ENCODE measurements around the gene LAMTOR2. TPM values are rescaled to one million over a fixed set of nuclear protein-coding genes. Genes with fewer than 3 reads are reported as not detected.

The LAMTOR2 gene
- total and polyA plus RNA-seq, 9 of the 15 experiments (the other 6 are each of a cell fraction or from before 2014, with no cell fraction given): 39.0 to 161 (median 74.6) TPM

GRCh38 chr1:156025876-156026275 lies 28.7 kb upstream of the LAMTOR2 start (continued):
- TF ChIP-seq CBX2 (IDR thresholded peaks at IDR 0.05; ENCODE audit: insufficient read depth, low read length, poor library complexity, severe bottlenecking): no peak
- TF ChIP-seq KDM5B (IDR thresholded peaks at IDR 0.05; ENCODE audit: insufficient replicate concordance, low read depth, low read length): no peak
- TF ChIP-seq, protein P1, sequence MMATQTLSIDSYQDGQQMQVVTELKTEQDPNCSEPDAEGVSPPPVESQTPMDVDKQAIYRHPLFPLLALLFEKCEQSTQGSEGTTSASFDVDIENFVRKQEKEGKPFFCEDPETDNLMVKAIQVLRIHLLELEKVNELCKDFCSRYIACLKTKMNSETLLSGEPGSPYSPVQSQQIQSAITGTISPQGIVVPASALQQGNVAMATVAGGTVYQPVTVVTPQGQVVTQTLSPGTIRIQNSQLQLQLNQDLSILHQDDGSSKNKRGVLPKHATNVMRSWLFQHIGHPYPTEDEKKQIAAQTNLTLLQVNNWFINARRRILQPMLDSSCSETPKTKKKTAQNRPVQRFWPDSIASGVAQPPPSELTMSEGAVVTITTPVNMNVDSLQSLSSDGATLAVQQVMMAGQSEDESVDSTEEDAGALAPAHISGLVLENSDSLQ (IDR thresholded peaks at IDR 0.05): no peak
- peak; percentile 36 to 64 for TF ChIP-seq RAD21 (CRISPR knock-in tag; conservative IDR thresholded peaks at IDR 0.05 in 1 of 2, IDR thresholded peaks at IDR 0.05 in 1 of 2)
- no peak for TF ChIP-seq CHD4 (IDR thresholded peaks at IDR 0.05; ENCODE audit: insufficient read depth, insufficient replicate concordance, low read depth, low read length, poor library complexity, severe bottlenecking)
- TF ChIP-seq, protein P2, sequence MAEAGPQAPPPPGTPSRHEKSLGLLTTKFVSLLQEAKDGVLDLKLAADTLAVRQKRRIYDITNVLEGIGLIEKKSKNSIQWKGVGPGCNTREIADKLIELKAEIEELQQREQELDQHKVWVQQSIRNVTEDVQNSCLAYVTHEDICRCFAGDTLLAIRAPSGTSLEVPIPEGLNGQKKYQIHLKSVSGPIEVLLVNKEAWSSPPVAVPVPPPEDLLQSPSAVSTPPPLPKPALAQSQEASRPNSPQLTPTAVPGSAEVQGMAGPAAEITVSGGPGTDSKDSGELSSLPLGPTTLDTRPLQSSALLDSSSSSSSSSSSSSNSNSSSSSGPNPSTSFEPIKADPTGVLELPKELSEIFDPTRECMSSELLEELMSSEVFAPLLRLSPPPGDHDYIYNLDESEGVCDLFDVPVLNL (CRISPR knock-in tag; IDR thresholded peaks at IDR 0.05; ENCODE audit: low read depth): no peak
- no peak for TF ChIP-seq MCM3 (IDR thresholded peaks at IDR 0.05)
- TF ChIP-seq, protein P3, sequence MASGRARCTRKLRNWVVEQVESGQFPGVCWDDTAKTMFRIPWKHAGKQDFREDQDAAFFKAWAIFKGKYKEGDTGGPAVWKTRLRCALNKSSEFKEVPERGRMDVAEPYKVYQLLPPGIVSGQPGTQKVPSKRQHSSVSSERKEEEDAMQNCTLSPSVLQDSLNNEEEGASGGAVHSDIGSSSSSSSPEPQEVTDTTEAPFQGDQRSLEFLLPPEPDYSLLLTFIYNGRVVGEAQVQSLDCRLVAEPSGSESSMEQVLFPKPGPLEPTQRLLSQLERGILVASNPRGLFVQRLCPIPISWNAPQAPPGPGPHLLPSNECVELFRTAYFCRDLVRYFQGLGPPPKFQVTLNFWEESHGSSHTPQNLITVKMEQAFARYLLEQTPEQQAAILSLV (tag; IDR thresholded peaks at IDR 0.05): no peak
- TF ChIP-seq COPS2 (conservative IDR thresholded peaks at IDR 0.05): no peak
- TF ChIP-seq ZBTB1 (CRISPR knock-in tag; IDR thresholded peaks at IDR 0.05; ENCODE audit: borderline replicate concordance, low read depth): no peak
- TF ChIP-seq DPF2 (IDR thresholded peaks at IDR 0.05): no peak
- TF ChIP-seq ZC3H8 (IDR thresholded peaks at IDR 0.05): no peak
- TF ChIP-seq GATA2 (CRISPR knock-in tag; IDR thresholded peaks at IDR 0.05): no peak
- peak in 1 of 2 experiments; percentile 66; a peak in 2 of 4 replicates for TF ChIP-seq MAZ (CRISPR knock-in tag; conservative IDR thresholded peaks at IDR 0.05 in 1 of 2, IDR thresholded peaks at IDR 0.05 in 1 of 2)
- no peak for TF ChIP-seq CREB1 (IDR thresholded peaks at IDR 0.05)
- TF ChIP-seq CREB1 (CRISPR knock-in tag; IDR thresholded peaks at IDR 0.05): no peak
- peak; percentile 43; the same call in 1 of the 2 replicates for TF ChIP-seq CREM (IDR thresholded peaks at IDR 0.05; ENCODE audit: low read depth)
- TF ChIP-seq PHB (CRISPR knock-in tag; IDR thresholded peaks at IDR 0.05): no peak
- TF ChIP-seq ZNF639 (CRISPR knock-in tag; conservative IDR thresholded peaks at IDR 0.05 in 1 of 2, IDR thresholded peaks at IDR 0.05 in 1 of 2): no peak
- TF ChIP-seq RBM22 (IDR thresholded peaks at IDR 0.05; ENCODE audit: low read depth, low read length, poor library complexity, severe bottlenecking): no peak
- TF ChIP-seq KDM1A (IDR thresholded peaks at IDR 0.05): no peak
